ENCODE data around the gene MYO15A.

Gene MYO15A

DNA sequence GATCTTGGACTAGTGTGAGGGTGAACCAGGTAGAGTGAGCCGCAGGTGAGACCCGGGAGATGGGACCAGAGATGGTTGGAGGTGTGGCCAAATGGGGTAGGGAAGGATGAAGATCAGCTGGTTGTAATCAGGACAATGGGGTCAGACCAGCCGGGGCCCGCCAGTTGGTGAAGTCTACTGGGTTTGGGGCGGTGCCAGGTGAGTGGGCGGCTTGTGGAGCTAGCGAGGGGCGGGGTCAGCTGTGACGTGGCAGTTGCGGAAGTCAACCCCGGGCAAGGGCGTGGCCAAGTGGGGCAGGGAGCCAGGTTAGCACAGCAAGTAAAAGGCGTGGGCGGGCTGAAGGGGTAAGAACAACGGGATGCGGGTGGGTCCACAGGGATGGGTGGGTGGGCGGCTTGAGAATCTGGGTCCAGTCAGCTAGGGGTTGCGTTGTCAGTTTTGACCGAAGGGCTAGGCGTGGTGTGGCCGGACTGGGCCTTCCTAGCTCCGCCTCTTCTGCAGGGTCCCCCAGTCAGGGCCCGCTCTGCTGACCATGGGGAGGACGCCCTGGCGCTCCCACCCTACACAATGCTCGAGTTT, 49.6 kb downstream of the MYO15A start:
- TF ChIP-seq EZH2 (IDR thresholded peaks at IDR 0.05; ENCODE audit: borderline replicate concordance, low read depth, low read length, severe bottlenecking) = no peak
- TF ChIP-seq, protein P1, sequence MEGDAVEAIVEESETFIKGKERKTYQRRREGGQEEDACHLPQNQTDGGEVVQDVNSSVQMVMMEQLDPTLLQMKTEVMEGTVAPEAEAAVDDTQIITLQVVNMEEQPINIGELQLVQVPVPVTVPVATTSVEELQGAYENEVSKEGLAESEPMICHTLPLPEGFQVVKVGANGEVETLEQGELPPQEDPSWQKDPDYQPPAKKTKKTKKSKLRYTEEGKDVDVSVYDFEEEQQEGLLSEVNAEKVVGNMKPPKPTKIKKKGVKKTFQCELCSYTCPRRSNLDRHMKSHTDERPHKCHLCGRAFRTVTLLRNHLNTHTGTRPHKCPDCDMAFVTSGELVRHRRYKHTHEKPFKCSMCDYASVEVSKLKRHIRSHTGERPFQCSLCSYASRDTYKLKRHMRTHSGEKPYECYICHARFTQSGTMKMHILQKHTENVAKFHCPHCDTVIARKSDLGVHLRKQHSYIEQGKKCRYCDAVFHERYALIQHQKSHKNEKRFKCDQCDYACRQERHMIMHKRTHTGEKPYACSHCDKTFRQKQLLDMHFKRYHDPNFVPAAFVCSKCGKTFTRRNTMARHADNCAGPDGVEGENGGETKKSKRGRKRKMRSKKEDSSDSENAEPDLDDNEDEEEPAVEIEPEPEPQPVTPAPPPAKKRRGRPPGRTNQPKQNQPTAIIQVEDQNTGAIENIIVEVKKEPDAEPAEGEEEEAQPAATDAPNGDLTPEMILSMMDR (IDR thresholded peaks at IDR 0.05; ENCODE audit: borderline replicate concordance, extremely low read depth, low read length, poor library complexity, severe bottlenecking) = no peak
- no peaks in the 10 kb centered on the region for H3K27me3 ChIP-seq (ENCODE audit: insufficient read depth, low read length, poor library complexity)
- no peak overlapping the region for H2AFZ ChIP-seq (ENCODE audit: low read depth, low read length)
- no peak overlapping the region for H3K4me2 ChIP-seq (ENCODE audit: insufficient read depth, low read length)
- DNase-seq (no peak), ATAC-seq (ENCODE audit: insufficient read depth, low read depth) (no peak)
- no peak overlapping the region for H3K4me3 ChIP-seq (ENCODE audit: low read depth in 1 of 2, low read length in 2 of 2)
- H3K79me2 ChIP-seq (ENCODE audit: insufficient read depth, low read length) = no peaks in the 10 kb centered on the region
- no peak overlapping the region for H3K27ac ChIP-seq (ENCODE audit: low read length)
- no peak overlapping the region for H3K9ac ChIP-seq (ENCODE audit: low read depth, low read length)
- no peaks in the 10 kb centered on the region for H3K36me3 ChIP-seq (ENCODE audit: insufficient read depth, low read length)
- no peaks in the 10 kb centered on the region; the same call in 1 of the 2 replicates for H4K20me1 ChIP-seq (ENCODE audit: insufficient read depth, low read length)
- H3K4me1 ChIP-seq (ENCODE audit: insufficient read depth, low read length) = no peaks in the 10 kb centered on the region
- no peaks in the 10 kb centered on the region for H3K9me3 ChIP-seq (ENCODE audit: insufficient read depth, low read length, severe bottlenecking)

DNA sequence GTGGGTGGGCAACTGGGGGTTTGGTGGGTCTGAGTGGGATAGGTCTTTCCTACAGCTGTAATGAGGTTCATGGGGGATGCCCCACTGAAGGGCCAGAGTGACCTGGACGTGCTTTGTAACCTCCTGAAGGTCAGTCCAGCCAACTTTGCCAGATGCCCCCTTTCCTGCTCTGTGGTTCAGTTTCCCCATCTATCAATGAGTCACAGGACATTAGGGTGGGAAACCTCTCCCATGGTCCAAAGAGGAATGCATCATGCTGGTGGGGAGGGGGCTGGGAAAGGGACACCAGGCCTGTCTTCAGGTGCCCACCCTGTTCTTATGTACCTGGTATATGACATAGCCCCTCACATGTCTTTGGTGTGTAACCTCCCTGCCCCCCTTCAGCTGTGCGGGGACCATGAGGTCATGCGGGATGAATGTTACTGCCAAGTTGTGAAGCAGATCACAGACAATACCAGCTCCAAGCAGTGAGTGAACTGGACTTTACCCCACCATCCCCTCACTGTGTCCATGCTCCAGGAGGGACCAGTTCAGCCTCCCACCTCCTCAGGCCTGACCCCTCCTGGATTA, 51.1 kb downstream of the MYO15A start:
- Histone ChIP-seq H3K27ac (ENCODE audit: low read length) (no peak overlapping the region), H3K27me3 (ENCODE audit: insufficient read depth, low read length, poor library complexity) (no peaks in the 10 kb centered on the region), H4K20me1 (ENCODE audit: insufficient read depth, low read length) (no peaks in the 10 kb centered on the region; the same call in 1 of the 2 replicates), H2AFZ (ENCODE audit: low read depth, low read length) (no peak overlapping the region), H3K4me2 (ENCODE audit: insufficient read depth, low read length) (no peak overlapping the region), H3K4me3 (ENCODE audit: low read depth in 1 of 2, low read length in 2 of 2) (no peak overlapping the region), H3K79me2 (ENCODE audit: insufficient read depth, low read length) (no peaks in the 10 kb centered on the region), H3K9ac (ENCODE audit: low read depth, low read length) (no peak overlapping the region), H3K36me3 (ENCODE audit: insufficient read depth, low read length) (no peaks in the 10 kb centered on the region), H3K4me1 (ENCODE audit: insufficient read depth, low read length) (no peaks in the 10 kb centered on the region), H3K9me3 (ENCODE audit: insufficient read depth, low read length, severe bottlenecking) (no peaks in the 10 kb centered on the region)
- DNase-seq (no peak), ATAC-seq (ENCODE audit: insufficient read depth, low read depth) (no peak)
- no peak for TF ChIP-seq EZH2 (IDR thresholded peaks at IDR 0.05; ENCODE audit: borderline replicate concordance, low read depth, low read length, severe bottlenecking)
- TF ChIP-seq, protein P1 (IDR thresholded peaks at IDR 0.05; ENCODE audit: borderline replicate concordance, extremely low read depth, low read length, poor library complexity, severe bottlenecking) = no peak

DNA sequence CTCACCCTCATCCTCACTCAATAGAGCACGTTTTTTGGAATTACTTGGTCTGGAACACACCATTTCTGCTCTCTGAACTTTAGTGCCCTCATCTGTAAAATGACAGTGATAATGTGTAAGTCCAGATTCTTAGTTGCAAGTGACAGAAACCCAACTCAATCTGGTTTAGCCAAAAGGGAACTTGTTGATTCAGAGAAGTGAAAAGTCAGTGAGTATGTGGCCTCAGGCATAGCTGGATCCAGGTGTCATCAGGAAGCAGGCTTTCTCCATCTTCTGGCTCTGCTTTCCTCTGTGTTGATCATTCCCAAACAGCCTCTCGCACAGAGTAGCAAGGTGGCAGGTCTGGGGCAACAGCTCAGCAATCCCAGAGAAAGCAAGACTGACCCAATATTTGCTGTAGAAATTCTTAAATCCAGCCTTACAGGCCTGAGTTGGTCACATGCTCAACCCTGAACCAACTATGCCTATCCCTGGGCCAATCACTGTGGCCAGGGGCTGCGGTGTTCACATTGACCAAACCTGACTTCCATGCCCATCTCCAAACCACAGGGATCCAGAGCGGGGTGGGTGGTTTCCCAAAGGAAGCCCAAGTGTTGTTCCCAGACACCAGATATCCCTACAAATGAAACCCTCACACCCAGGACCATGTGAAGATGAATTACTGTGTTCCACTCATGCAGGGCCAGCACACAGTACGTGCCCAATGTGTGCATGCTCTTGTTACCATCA, 51.7 kb downstream of the MYO15A start:
- H3K79me2 ChIP-seq (ENCODE audit: insufficient read depth, low read length) = no peaks in the 10 kb centered on the region
- H3K4me1 ChIP-seq (ENCODE audit: insufficient read depth, low read length) = no peaks in the 10 kb centered on the region
- H3K27me3 ChIP-seq (ENCODE audit: insufficient read depth, low read length, poor library complexity) = no peaks in the 10 kb centered on the region
- no peak overlapping the region for H3K4me2 ChIP-seq (ENCODE audit: insufficient read depth, low read length)
- DNase-seq (no peak), ATAC-seq (ENCODE audit: insufficient read depth, low read depth) (no peak)
- no peak overlapping the region for H3K4me3 ChIP-seq (ENCODE audit: low read depth in 1 of 2, low read length in 2 of 2)
- H3K27ac ChIP-seq (ENCODE audit: low read length) = no peak overlapping the region
- no peak overlapping the region for H2AFZ ChIP-seq (ENCODE audit: low read depth, low read length)
- TF ChIP-seq, protein P1 (IDR thresholded peaks at IDR 0.05; ENCODE audit: borderline replicate concordance, extremely low read depth, low read length, poor library complexity, severe bottlenecking) = no peak
- TF ChIP-seq EZH2 (IDR thresholded peaks at IDR 0.05; ENCODE audit: borderline replicate concordance, low read depth, low read length, severe bottlenecking) = no peak
- H3K9me3 ChIP-seq (ENCODE audit: insufficient read depth, low read length, severe bottlenecking) = no peaks in the 10 kb centered on the region
- no peaks in the 10 kb centered on the region for H4K20me1 ChIP-seq (ENCODE audit: insufficient read depth, low read length)
- no peak overlapping the region for H3K9ac ChIP-seq (ENCODE audit: low read depth, low read length)
- no peaks in the 10 kb centered on the region for H3K36me3 ChIP-seq (ENCODE audit: insufficient read depth, low read length)
